Heart right ventricle (tissue), 16 donors: Measurements from ENCODE around the gene HEXD. TPM values are rescaled to one million over a fixed set of nuclear protein-coding genes. Genes with fewer than 3 reads are reported as not detected.

Experiments
- ATAC-seq, 8 donors: fragments of 200-7000 bp; cut with Tn5 transposase; one replicate each; pipeline ENCODE4 v1.9.1; 2020; ENCODE audit warnings: mild to moderate bottlenecking in 8 of 8, moderate library complexity in 8 of 8, moderate number of reproducible peaks in 1 of 8
- DNase-seq, 2 donors: peaks; one replicate each; pipeline ENCODE4 v3.0.0-alpha.2; 2020
- H3K27ac ChIP-seq, 10 donors: fragments of 200-600 bp; sonication (generic) in 2 of 10; one replicate each; pipeline versions ENCODE4 v1.5.0 to v1.8.0; 2020 to 2022; ENCODE audit warnings: mild to moderate bottlenecking in 3 of 10
- H3K27me3 ChIP-seq, 7 donors: fragments of 200-600 bp; one replicate each; pipeline ENCODE4 v1.8.0; 2021 to 2022; ENCODE audit warnings: mild to moderate bottlenecking in 2 of 7
- H3K36me3 ChIP-seq, 9 donors: fragments of 200-600 bp; sonication (generic) in 1 of 9; one replicate each; pipeline versions ENCODE4 v1.5.0 to v1.8.0; 2020 to 2022; ENCODE audit warnings: mild to moderate bottlenecking in 2 of 9
- H3K4me1 ChIP-seq, 9 donors: fragments of 200-600 bp; sonication (generic) in 1 of 9; one replicate each; pipeline versions ENCODE4 v1.5.0 to v1.8.0; 2020 to 2022; ENCODE audit warnings: mild to moderate bottlenecking in 4 of 9
- H3K4me3 ChIP-seq, 10 donors: fragments of 200-600 bp; sonication (generic) in 2 of 10; one replicate each; pipeline versions ENCODE4 v1.5.0 to v1.8.0; 2020 to 2022; ENCODE audit warnings: mild to moderate bottlenecking in 7 of 10, moderate library complexity in 2 of 10
- H3K9me3 ChIP-seq, 11 donors: fragments of 200-600 bp in 10 of 11; sonication (generic) in 2 of 11; one replicate each; pipeline versions ENCODE4 v1.5.0 to v1.8.0; 2013 to 2022; ENCODE audit warnings: mild to moderate bottlenecking in 2 of 11, control low read depth in 1 of 11, moderate library complexity in 1 of 11
- CTCF ChIP-seq, 9 donors: fragments of 200-600 bp; sonication (generic) in 2 of 9; IDR thresholded peaks; one replicate each; pipeline versions ENCODE4 v1.5.0 to v1.8.0; 2021 to 2022; ENCODE audit warnings: antibody characterized with exemption in 9 of 9, mild to moderate bottlenecking in 5 of 9, moderate library complexity in 1 of 9
- WGBS, 2 donors: extraction: QIAGEN DNeasy Blood & Tissue Kit; methylation state at CpG; one replicate each; pipeline ENCODE4 v1.1.7; 2013; ENCODE audit warnings: inconsistent platforms in 1 of 2; 5-methylcytosine and 5-hydroxymethylcytosine counted together
- intact Hi-C, 10 donors: fragments of 100-400 bp; cut with DNase I; formaldehyde crosslinking; loops; one replicate each; pipeline versions ENCODE4 v1.11.1 to v1.14.2; 2022
- polyA plus RNA-seq, 2 donors: library from polyadenylated mRNA; stranded (reverse); fragments of 200-250 nt; gene quantifications; one replicate each; pipeline ENCODE4 v1.2.3, GENCODE V29; 2013
- total RNA-seq, 10 donors: library from RNA; stranded (reverse); fragmentation: NEBNext Ultra II Directional in 3 of 10; extraction: Animal tissue kit (Norgen Biotek cat#: 25700) in 3 of 10; gene quantifications; one replicate each; pipeline versions ENCODE4 v1.2.1 to v1.2.4, GENCODE V29; 2021 to 2023
- donor health status: Arrhythmogenic right ventricular cardiomyopathy.
- donor health status: ischemic (EF 13 %, LVEDD 7.1; RV severe dilation, severe dysfunction).
- donor health status: healthy with polysubstance abuse.
- donor health status: DM: no; HTN: yes; CAD: no.
- donor health status: DM: no; HTN: no; CAD: no.
- donor health status: ischemic (EF 25% LVEDD 6.9; RV normal size, moderate dysfunction).
- donor health status: ischemic (EF 25% LVEDD 5.7; RV mildly dilated, moderate dysfunction).
- donor health status: healthy.
- donor health status: DM: yes; HTN: yes; CAD: no.
- donor health status: Ischemic cardiomyopathy.
- donor health status: ischemic (EF 35%, LVEDD 5.7; RV mildly dilated, moderate dysfunction).
- donor health status: nonischemic (EF 11% LVEDD 7.7; RV severe dilation, severe dysfunction).
- donor health status: DM: yes; HTN: yes; CAD: no.
- donor health status: PGD.
- donor health status: ischemic (EF 29% LVEDD 5.4; RV normal size, mild dysfunction).
- donor health status: nonischemic (EF 23%, LVEDD 6.1; RV moderate dilation, normal function).

HEXD gene
- total and polyA plus RNA-seq, 12 donors = 9.4 to 53.3 (median 13.5) TPM

GRCh38 chr17:82394278-82394677 lies 23.9 kb upstream of the HEXD start:
- H3K4me3 ChIP-seq = no peak overlapping the region
- WGBS, 2 donors = 88 to 95% methylated on average over 12 of the region's 12 CpGs
- H3K9me3 ChIP-seq = no peaks in the 10 kb centered on the region
- no peak for TF ChIP-seq CTCF (IDR thresholded peaks at IDR 0.05)
- H3K4me1 ChIP-seq = peaks cover 0 to 14% (median 0%) of the 10 kb centered on the region in 9 donors
- intact Hi-C loops = no loop called here
- no peak for DNase-seq
- H3K36me3 ChIP-seq = peaks cover 0 to 42% (median 10%) of the 10 kb centered on the region in 9 donors
- H3K27ac ChIP-seq = no peak overlapping the region
- no peak for ATAC-seq
- no peaks in the 10 kb centered on the region for H3K27me3 ChIP-seq

GRCh38 chr17:82396601-82397435 lies 21.3 kb upstream of the HEXD start:
- Histone ChIP-seq H3K36me3 (peaks cover 0 to 49% (median 10%) of the 10 kb centered on the region in 9 donors), H3K27me3 (no peaks in the 10 kb centered on the region), H3K9me3 (no peaks in the 10 kb centered on the region), H3K4me1 (peaks cover 0 to 35% (median 0%) of the 10 kb centered on the region in 9 donors), H3K4me3 (no peak overlapping the region), H3K27ac (peak overlapping the region in 1 of 10 donors; percentile 34)
- TF ChIP-seq CTCF (IDR thresholded peaks at IDR 0.05) = no peak
- intact Hi-C loops = loop anchor here in 1 of 10 donors (5.0 kb wide), 1 partner anchor 40 kb away; the partner anchor contains the start of gene TEX19
- ATAC-seq (peak in 5 of 8 donors; percentile 31 to 72 (median 46)), DNase-seq (no peak)
- 79 to 81% methylated on average over 18 of the region's 19 CpGs for WGBS, 2 donors

GRCh38 chr17:82397449-82398335 lies 20.5 kb upstream of the HEXD start:
- 89% methylated on average over 38 of the region's 38 CpGs for WGBS, 2 donors
- intact Hi-C loops = loop anchor here in 1 of 10 donors (5.0 kb wide), 1 partner anchor 40 kb away; the partner anchor contains the start of gene TEX19
- Histone ChIP-seq H3K4me3 (no peak overlapping the region), H3K27ac (no peak overlapping the region), H3K27me3 (no peaks in the 10 kb centered on the region), H3K4me1 (peaks cover 0 to 35% (median 0%) of the 10 kb centered on the region in 9 donors), H3K36me3 (peaks cover 0 to 48% (median 10%) of the 10 kb centered on the region in 9 donors), H3K9me3 (no peaks in the 10 kb centered on the region)
- no peak for TF ChIP-seq CTCF (IDR thresholded peaks at IDR 0.05)
- DNase-seq (no peak), ATAC-seq (peak in 1 of 8 donors; percentile 36)

GRCh38 chr17:82399041-82399441 lies 19.1 kb upstream of the HEXD start:
- intact Hi-C loops = loop anchor here in 1 of 10 donors (5.0 kb wide), 1 partner anchor 42 kb away; the partner anchor contains the start of gene TEX19
- DNase-seq = no peak
- no peak for TF ChIP-seq CTCF (IDR thresholded peaks at IDR 0.05)
- Histone ChIP-seq H3K4me3 (no peak overlapping the region), H3K27ac (peak overlapping the region in 2 of 10 donors; percentile 22 to 51), H3K27me3 (no peaks in the 10 kb centered on the region), H3K9me3 (no peaks in the 10 kb centered on the region), H3K36me3 (peaks cover 0 to 49% (median 0%) of the 10 kb centered on the region in 9 donors), H3K4me1 (peaks cover 0 to 35% (median 0%) of the 10 kb centered on the region in 9 donors)
- 67% methylated on average over 13 of the region's 13 CpGs for WGBS, 2 donors
- ATAC-seq = peak; percentile 36 to 63 (median 48)
